Neutrophil (primary cell): ENCODE measurements around the gene NEUROD4.
"Not testable (repeated sequence)": the region's sequence is repeated elsewhere in the genome, so short reads cannot be mapped to it uniquely, and the experiment has no call there.

ENCODE experiments used
- H3K27ac ChIP-seq: fragments of 200-600 bp; sonication (generic); 2 replicates; pipeline ENCODE4 v1.5.1; 2016; ENCODE audit warnings: mild to moderate bottlenecking, moderate library complexity
- H3K27me3 ChIP-seq: fragments of 200-600 bp; sonication (generic); 2 replicates; pipeline ENCODE4 v1.6.0; 2016; ENCODE audit warnings: mild to moderate bottlenecking
- H3K36me3 ChIP-seq: fragments of 200-600 bp; sonication (generic); 2 replicates; pipeline ENCODE4 v1.5.1; 2017
- H3K4me1 ChIP-seq, 2 experiments: fragments of 200-600 bp in 1 of 2; sonication (generic) in 1 of 2; 1 replicate in 1 of 2; 2 replicates in 1 of 2; pipeline versions ENCODE4 v1.5.1 to v1.6.1; 2013 to 2016; ENCODE audit warnings: low read depth in 1 of 2, low read length in 1 of 2, mild to moderate bottlenecking in 1 of 2, moderate library complexity in 1 of 2; ENCODE audit not compliant: control insufficient read depth in 1 of 2, insufficient read depth in 1 of 2
- H3K4me3 ChIP-seq, 2 experiments: fragments of 200-600 bp in 1 of 2; sonication (generic) in 1 of 2; 1 replicate in 1 of 2; 2 replicates in 1 of 2; pipeline ENCODE4 v1.5.1; 2013 to 2016; ENCODE audit warnings: low read depth in 1 of 2, low read length in 1 of 2, mild to moderate bottlenecking in 1 of 2, moderate library complexity in 1 of 2
- H3K9me3 ChIP-seq: fragments of 200-600 bp; sonication (generic); 2 replicates; pipeline ENCODE4 v1.5.1; 2016
- TF ChIP-seq, protein P1 (sequence below): fragments of 200-600 bp; sonication (generic); IDR thresholded peaks from 2 replicates; pipeline ENCODE4 v1.5.1; 2016; ENCODE audit warnings: antibody characterized with exemption

Gene NEUROD4

DNA sequence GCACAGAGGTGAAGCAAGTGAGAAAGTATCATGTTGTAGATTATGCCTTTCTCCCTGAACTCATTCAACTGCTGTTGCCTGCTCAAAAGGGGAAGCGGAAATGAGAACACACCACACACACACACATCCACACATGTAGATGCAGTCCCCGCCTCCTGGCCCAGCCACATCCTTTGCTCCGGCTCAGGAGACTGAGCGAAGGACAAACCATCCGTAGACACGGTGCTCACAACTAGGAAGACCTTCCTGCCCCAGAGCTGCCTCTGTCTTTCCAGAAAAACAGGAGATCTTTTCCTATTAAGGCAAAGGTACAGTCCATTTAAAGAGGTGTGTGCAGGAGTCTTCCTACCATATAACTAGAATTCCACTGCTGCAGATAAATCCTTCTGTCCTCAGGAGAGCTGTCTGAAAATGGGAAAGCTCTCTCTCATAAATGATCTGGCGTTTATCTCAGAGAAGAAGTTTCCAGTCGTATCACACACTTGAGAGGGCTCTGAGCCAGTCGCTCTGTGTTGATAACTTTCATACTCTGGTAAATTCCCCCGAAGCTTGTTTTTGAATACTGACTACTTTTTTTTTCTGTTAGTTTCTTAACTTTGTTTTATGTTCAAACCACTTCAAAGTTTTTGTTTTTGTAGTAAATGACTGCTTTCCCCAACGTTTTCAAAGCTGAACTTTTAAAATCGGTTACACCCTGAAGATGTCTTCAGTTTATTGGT is 35.0 kb upstream of the NEUROD4 start, which contains the start of gene TESPA1:
TESPA1 (minus strand) TSS at position 105 of the 719 bp plus-strand sequence. CDS start 10,200 bp downstream, outside the sequence.
- peak within 1 kb of the TSS; percentile 70 for H3K27ac ChIP-seq
- H3K9me3 ChIP-seq: no peaks in the 10 kb centered on the region
- no peaks in the 10 kb centered on the region for H3K36me3 ChIP-seq
- peak within 1 kb of the TSS in 1 of 2 experiments; percentile 41 for H3K4me3 ChIP-seq
- TF ChIP-seq, protein P1, sequence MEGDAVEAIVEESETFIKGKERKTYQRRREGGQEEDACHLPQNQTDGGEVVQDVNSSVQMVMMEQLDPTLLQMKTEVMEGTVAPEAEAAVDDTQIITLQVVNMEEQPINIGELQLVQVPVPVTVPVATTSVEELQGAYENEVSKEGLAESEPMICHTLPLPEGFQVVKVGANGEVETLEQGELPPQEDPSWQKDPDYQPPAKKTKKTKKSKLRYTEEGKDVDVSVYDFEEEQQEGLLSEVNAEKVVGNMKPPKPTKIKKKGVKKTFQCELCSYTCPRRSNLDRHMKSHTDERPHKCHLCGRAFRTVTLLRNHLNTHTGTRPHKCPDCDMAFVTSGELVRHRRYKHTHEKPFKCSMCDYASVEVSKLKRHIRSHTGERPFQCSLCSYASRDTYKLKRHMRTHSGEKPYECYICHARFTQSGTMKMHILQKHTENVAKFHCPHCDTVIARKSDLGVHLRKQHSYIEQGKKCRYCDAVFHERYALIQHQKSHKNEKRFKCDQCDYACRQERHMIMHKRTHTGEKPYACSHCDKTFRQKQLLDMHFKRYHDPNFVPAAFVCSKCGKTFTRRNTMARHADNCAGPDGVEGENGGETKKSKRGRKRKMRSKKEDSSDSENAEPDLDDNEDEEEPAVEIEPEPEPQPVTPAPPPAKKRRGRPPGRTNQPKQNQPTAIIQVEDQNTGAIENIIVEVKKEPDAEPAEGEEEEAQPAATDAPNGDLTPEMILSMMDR: no peak
- no peaks in the 10 kb centered on the region for H3K27me3 ChIP-seq
- H3K4me1 ChIP-seq: peaks cover 7 to 16% of the 10 kb centered on the region in 2 experiments

DNA sequence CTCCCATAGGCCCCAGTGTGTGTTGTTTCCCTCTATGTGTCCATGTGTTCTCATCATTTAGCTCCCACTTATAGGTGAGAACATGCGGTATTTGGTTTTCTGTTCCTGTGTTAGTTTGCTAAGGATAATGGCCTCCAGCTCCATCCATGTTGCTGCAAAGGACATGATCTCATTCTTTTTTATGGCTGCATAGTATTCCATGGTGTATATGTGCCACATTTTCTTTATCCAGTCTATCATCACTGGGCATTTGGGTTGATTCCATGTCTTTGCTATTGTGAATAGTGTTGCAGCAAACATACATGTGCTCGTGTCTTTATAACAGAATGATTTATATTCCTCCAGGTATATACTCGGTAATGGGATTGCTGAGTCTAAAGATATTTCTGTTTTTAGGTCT is 33.0 kb upstream of the NEUROD4 start:
- H3K4me1 ChIP-seq: peaks cover 7 to 16% of the 10 kb centered on the region in 2 experiments
- H3K36me3 ChIP-seq: not testable (repeated sequence)

DNA sequence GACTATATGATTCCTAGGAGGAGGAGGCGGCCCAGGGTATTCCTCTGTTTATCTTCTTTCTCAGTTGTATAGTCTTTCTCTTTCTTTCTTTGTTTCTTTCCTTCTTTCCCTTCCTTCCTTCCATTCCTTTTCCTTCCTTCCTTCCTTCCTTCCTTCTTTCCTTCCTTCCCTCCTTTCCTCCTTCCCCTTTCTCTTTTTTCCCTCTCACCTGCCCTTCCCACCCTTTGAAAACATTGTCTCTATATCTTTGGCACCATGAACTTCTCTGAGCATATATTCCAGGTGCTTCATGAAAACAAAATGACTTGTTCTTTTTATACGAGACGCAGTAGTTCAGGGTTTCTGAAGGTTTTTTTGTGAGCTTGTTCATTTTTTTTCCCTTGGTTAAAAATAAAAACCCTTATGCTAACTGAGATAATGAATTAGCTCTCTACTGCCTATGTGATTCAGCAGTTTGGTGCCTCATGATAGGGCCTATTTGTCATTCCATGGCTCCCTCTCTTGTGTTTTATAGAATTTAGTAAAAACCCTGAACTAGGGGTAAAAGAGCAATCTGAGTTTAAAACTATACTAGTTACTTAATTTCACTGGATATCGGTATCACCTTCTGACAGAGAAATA is 32.1 kb upstream of the NEUROD4 start:
- H3K36me3 ChIP-seq: no peaks in the 10 kb centered on the region
- no peak overlapping the region for H3K27ac ChIP-seq
- TF ChIP-seq, protein P1: no peak
- no peaks in the 10 kb centered on the region for H3K27me3 ChIP-seq
- H3K4me1 ChIP-seq: peaks cover 7 to 16% of the 10 kb centered on the region in 2 experiments
- H3K4me3 ChIP-seq: no peak overlapping the region
- no peaks in the 10 kb centered on the region for H3K9me3 ChIP-seq

More for the DNA sequence above, 33.0 kb upstream of the NEUROD4 start:
- not testable (repeated sequence) for H3K27me3 ChIP-seq, H3K4me3 ChIP-seq, H3K27ac ChIP-seq, H3K9me3 ChIP-seq

DNA sequence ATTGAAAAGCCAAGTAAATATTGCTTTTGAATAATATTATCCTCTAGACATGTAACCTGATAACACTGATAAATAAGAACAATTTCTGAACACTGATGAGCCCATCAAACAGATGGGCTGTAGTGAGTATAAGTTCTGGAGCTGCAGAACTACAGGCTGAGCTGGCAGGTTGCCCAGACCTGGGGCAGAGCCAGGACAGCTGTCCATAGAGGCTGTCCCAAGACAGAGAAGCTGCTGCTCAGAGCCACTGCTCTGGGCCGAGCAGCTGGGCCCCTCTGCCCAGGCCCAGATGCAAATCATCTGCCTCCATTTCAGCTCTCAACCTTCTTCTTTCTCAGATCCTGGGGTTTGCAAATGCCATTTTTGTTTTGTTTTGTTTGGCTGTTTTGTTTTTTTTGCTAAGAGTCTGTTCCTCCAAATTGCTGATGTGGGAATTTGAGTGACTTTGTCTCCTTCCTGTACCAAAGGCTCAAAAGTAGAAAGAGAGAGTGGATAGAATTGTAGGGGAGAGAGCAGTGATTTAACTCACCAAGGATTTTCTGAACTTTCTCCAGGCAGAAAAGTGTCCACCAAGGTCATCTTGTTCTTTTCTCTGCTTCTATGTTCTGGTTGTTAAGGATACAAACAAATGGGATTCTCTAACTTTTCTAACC is 31.2 kb upstream of the NEUROD4 start:
- TF ChIP-seq, protein P1: no peak
- Histone ChIP-seq H3K4me3 (no peak overlapping the region), H3K9me3 (no peaks in the 10 kb centered on the region), H3K4me1 (peaks cover 7 to 15% of the 10 kb centered on the region in 2 experiments), H3K27ac (no peak overlapping the region), H3K36me3 (no peaks in the 10 kb centered on the region), H3K27me3 (no peaks in the 10 kb centered on the region)

DNA sequence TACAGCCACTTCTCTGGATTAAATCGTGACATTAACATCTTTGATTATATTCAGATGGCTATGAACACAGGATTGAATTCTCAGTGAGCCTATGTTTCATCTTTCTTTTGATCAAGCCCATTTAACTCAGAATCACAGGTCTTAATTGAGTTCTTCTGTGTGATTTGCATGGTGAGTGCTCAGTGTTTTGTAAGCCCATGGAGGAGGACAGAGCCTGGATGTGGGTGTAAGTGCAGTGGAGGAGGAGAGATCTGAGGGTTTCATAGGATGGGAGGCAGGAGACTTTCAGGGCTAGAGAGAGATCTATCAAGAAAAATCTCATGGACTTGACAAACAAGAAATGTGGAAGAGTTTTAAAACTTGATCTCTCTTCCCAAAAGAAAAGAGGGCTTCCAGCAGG is 29.9 kb upstream of the NEUROD4 start:
- Histone ChIP-seq H3K9me3 (no peaks in the 10 kb centered on the region), H3K27ac (no peak overlapping the region), H3K27me3 (no peaks in the 10 kb centered on the region), H3K36me3 (no peaks in the 10 kb centered on the region), H3K4me3 (no peak overlapping the region), H3K4me1 (peaks cover under 1 to 2% of the 10 kb centered on the region in 2 experiments)
- TF ChIP-seq, protein P1: no peak
